IPS DF 19.7 (cell line): Measurements from ENCODE around the gene CDC42BPG.
A peak's percentile ranks its signal among the peaks of the same experiment; 100 is the strongest.
"Not testable (repeated sequence)": the region's sequence is repeated elsewhere in the genome, so short reads cannot be mapped to it uniquely, and the experiment has no call there.

ENCODE experiments used
- DNase-seq: peaks from one replicate; pipeline ENCODE4 v3.0.0-alpha.2; 2013; ENCODE audit warnings: low read depth, low spot score

Gene CDC42BPG

DNA sequence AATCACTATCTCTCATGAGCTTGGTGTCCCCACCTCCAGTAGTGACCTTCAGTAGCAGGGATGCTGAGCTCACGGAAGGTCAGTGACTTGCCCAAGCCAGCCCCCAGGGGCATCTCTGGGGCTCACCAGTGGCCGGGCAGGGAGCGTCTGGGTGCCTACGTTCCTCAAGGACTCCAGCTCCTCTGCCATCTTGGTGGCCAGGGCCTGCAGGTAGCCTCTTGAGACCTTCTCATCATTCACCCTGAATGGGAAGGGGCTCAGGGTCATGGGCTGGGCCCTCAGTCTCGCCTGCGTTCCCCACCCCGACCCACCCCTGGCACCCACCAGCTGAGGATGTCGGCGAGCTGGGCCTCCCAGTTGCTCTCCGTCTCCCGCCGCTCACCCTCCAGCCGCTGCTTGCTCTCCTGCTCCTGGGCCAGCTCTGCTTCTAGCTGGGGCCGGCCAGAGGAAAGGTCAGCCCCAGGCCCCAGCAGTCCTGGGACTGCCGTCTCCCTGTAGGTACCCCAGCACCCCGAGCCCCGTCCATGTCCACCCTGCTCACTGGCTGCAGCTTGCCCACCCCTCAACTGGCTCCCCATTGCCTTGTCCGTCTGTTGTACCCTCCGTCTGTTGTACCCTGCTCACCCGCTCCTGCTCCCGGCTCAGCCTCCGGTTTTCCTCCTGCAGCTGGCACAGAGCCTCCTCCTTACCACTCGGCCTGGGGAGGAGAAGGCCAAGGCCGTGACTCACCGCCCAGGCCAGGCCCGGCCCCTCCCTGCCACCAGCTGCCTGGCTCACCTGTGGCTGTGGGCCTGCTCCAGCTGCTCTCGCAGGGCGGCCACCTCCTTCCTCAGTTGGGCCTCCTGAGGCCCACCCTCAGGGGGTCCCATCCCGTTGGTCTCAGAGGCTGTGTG, 9.5 kb downstream of the CDC42BPG start:
- no peak for DNase-seq

DNA sequence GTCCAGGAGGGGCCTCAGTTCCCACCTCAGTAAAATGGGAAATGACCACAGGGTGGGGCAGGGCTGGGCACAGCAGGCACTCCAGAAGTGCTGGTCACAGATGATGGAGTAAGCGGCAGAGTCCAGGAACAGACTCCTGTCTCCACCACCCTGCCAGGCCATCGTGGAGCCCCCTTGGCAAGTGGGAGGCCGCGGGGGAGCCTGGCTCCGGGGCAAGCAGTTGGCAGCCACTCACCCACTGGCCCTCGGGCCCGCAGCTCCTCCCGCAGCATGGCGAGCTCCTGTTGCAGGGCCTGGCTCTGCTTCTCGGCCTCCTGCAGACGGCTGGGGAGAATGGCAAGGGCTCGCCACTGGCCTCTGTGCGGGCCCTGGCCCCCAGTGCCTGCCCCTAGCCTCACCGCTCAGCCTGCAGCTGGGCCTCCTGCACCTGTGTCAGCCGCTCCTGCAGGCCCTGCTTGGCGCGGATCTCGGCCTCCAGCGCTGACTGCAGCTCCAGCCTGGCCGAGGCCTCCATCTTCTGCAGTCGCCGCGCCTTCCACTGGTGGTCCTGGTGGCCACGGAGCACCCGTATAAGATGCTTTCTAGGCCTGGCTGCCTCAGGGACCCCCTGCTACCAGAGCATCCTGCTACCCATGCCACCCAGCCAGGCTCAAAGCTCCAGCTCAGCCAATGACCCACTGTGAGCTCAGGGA, 10.3 kb downstream of the CDC42BPG start:
- DNase-seq, result no peak

DNA sequence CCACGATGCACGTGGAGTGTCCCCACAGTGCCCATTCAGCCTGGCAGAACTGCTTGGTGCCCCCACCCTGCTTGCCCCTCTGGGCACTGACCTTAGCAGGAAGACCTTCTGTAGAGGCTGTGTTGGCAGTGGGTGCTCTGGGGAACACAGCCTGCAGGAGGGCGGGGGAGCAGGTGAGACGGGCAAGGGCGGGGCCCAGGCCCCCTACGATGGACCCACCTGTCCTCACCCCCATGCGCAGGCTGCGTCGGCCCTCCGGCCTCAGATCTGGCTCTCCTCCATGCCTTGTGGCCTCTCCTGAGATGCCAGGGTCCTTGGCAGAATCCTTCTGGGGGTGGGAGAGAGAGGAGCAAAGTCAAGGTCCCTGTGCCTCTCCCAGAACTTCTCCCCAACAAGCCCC, 10.9 kb downstream of the CDC42BPG start:
- no peak for DNase-seq

DNA sequence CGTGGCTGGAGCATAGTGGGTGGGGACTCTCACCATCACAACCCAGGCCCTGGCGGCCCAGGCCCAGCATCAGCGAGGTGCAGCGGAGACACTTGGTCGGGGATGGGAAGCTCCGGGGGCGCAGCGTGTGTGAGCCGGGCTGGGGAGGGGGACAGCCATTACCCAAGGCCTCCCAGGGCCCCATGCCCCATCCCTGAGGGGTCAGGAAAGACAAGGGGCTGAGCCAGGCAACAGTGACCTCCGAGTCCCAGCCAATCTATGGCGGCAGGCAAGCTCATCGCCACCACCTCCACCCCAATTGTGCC, 11.3 kb downstream of the CDC42BPG start:
- DNase-seq, result no peak

DNA sequence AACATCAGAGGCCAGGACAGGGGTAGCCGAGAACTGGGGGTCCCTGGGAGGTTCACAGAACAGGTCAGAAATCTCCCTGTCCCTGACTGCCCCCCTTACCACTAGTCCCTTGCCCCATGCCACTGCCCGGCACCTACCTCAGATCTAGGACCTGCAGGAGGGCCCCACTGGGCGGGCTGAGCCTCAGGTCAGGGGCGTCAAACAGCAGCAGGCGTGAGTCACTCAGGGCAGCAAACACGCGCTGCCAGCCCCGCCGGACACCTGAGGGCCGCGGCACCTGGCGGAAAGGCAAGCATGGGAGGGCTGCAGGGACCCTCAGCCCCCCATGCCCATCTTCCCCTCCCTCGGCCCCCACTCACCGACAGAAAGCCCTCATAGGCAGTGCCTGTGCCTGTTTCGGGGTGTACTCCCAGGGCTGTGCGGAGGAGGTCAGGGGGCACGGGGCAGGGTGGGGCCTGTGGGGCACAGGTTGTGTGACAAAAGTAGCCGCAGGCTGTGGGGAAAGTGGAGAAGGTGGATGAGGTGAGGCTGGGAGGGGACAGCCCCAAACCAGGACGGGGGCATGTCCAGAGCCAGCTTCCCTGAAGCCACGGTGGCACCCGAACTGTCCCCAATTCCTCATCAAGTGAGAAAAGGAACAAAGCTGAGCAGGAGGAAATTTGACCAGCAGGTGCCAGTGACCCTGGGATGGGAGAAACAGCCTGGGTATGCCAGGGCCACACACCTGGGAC, 11.8 kb downstream of the CDC42BPG start:
- DNase-seq, result no peak

DNA sequence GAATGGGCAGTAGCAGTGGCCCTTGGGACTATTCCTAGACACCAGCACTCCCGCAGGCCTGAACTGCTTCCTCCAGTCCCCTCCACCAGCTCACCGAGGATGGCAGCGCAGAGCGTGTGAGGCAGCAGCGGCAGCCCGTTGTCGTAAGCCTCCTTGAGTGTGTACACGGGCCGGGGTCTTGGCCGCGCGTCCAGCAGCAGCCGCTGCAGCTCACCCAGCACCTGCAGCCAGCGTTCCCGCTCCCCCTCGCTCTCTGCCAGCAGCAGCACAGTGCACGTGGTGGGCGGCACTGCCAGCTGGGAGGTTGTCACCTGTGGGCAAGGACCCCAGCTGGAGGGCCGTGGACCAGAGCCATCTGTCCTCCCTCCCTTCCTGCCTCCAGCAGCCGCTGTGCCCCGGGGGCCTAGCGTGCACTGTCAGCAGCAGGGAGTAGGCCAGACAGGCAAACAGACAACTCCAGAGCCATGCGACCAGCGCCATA, 13.0 kb downstream of the CDC42BPG start:
- DNase-seq, result no peak

DNA sequence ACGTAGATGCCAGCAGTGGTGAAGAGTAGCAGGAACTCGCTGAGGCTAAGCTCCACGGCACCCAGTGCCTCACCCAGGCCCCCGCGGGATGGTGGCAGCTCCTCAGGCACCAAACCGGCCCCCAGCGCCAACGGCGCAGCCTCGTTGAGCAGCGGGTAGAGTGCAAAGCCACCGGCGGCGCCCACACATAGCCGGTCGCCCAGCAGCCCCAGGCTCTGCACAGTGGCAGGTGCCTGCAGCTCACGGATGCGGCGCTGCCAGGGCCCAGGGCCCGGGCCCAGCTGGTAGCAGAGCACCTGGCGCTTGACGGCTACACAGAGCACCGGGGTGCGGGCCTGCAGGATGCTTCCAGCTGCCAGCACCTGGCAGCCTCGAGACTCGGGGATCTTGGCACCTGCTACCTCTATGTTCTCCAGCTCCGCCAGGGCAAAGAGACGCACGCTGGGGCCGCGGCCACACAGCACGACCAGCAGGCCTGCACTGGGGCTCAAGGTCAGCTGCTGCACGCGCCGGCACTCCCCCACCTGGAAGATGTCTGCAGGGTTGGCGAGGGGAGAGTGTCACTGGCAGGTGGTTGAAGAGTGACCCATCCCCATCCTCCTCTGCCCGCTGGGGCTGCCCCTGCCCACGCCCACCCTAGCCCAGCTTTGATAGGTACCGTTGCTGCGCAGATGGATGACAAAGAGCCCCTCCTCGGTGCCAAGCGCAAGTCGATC, 14.8 kb downstream of the CDC42BPG start:
- DNase-seq, result no peak

DNA sequence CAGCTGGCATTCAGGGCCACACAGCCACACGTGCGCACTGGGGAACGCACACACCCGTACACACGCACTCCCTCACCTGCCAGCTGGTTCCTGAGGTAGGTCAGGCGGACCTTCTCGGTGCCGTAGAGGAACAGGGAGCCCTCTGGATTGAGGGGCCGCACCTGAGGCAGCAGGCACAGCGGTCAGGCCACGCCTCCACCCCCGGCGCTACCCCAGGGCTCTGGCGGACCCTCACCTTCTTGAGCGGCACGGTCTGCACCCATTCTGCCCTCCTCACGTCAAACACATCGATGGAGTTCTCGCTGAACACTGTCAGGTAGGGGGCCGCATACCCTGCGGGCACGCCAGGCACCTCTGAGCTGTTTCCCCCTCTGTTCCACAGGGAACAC, 17.0 kb downstream of the CDC42BPG start:
- no peak for DNase-seq

DNA sequence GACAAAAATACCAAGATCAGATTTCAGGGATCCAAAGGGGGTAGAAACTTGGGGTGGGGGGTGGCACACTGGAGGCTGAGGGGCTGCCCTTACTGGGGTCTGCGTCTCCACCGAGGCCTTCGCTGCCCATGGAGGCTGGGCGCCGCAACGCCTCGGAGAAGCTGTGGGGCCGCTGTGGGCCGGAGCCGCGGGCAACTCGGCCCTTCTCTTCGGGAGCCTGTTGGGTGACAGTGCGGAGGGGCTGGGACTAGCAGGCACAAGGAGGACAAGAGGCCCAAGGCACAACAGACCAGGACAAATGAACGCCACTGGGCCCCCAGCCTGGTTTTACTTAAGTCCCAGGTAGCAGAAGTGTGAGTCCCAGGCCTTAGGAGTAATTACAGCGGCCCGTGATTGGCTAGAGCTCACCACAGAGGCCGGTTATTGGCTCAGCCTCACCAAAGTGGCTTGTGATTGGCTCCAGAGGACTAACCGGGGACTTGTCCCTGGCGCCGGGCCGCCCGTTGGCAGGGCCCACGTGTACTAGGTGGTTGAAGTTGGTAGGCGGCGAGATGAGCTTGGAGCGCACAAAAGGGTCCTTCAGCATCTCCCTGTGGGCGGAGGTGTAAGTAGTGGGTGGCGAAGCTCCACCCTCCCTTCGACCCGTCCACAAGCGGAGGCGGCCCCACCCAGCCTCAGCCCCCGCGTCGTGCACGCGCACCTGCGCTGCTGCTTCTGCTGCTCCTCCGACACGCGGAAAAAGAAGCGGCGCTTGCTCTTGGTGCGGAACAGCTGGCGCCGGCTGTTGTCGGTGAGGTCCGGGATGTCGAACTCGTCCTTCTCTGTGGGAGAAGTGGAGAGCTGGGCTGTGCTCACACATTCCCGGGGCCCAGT, 17.6 kb downstream of the CDC42BPG start:
- DNase-seq, result no peak

DNA sequence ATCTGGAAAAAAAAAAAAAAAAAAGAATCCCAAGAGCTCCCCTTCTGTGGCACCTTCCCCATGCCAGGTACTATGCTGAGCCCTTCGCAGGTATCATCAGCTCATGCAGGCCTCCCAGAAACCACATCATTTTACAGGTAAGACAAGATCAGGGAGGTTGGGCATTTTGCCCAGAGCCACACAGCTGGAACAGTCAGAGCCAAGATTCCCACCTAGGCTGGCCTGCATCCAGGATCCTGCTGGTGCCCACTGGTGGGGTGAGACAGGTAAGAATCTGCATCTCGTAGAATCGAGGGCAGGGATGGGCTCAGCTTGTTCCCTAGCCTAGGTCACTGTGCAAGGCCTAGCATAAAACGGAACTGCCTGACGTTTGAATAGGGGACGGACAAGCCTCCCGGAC, 18.4 kb downstream of the CDC42BPG start:
- no peak for DNase-seq

DNA sequence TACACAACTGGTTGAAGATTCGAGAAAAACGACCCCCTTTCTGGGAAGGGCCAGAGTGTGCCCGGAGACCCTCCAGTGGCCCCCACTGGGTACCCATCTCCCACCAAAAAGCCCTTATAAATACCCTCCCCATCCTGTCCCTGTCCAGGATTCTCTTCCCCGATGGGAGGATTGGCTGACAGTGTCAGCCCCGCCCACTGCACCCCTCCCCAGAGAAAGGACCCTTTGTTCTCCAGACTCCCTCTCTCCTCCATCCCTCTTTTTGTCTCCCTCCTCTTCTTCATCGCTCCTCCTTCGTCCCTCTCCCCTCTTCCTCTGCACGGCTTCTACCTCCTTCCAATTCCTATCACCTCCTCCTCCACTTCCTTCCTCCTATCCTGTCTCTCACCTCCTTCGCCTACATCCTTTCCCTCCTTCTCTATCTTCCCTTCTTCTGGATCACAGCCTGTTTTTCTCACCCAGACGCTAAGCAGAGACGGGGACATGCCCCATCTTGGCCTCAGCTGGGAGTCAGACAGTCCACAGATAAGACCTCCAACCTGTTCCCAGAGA, 20.8 kb downstream of the CDC42BPG start:
- DNase-seq, result no peak

DNA sequence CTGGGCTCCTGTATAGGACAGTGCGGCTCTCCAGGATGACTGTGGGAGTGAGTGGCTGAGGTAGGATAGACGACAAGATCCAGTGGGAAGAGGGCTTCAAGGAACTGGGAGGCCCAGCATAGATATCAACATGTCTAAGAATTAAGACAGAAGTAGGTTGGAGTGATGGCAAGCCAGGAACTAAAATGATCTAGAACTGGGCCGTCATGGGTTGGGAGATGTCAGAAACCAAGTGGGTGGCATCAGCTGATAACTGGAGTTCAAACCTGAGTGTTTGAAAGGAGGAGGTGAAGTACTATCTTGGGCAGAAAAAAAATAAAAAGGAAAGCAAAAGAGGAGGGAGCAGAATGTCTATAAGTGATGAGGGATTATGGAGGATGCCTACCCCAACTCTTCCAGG, 27.0 kb downstream of the CDC42BPG start:
- DNase-seq, result no peak

DNA sequence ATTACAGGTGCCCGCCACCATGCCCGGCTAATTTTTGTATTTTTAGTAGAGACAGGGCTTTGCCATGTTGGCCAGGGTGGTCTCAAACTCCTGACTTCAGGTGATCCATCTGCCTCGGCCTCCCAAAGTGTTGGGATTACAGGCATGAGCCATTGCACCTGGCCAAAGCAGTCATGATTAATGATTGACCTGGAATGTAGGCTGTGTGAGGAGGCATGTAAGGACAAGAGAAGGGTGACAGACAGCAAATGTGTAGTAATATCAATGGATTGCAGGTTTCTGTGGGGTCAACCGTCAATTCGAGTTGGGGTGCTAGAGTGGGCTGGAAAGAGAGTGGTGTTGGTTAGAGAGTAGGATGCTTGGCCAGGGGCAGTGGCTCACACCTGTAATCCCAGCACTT, 29.0 kb downstream of the CDC42BPG start:
- not testable (repeated sequence) for DNase-seq

DNA sequence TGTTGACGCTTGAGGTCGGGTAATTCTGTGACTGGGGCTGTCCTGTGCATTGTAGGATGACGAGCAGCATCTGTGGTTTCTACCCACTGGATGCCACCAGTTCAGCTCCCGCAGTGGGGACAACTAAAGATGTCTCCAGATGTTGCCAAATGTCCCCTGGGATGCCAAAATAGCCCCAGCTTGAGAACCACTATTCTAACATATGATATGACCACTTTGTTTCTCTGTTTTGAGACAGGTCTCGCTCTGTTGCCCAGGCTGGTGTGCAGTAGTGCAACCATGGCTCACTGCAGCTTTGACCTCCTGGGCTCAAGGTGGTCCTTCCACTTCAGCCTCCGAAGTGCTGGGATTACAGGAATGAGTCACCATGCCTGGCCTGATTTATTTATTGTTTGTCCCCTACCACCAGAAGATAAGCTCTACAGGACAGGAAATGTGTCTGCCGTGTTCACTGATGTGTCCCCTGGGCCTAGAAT, 29.7 kb downstream of the CDC42BPG start:
- no peak for DNase-seq

DNA sequence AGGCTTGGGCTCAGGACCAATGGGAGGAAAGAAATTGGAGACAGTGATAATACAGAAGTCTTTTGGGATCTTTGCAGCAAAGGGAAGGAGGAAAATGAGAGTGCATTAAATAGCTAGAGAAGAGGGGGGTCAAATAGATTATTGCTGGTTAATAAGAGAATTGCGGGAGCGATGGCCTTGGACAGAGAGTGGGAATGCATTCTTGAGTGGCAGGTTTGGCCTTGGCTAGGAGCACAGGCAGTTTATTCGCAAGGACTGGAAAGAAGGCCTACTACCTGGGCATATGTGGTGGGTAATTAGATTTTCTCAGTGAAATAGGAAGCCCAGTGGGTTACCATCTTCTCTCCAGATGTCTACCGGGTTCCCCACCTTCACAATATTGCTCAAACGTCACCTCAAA, 30.6 kb downstream of the CDC42BPG start:
- DNase-seq, result no peak

DNA sequence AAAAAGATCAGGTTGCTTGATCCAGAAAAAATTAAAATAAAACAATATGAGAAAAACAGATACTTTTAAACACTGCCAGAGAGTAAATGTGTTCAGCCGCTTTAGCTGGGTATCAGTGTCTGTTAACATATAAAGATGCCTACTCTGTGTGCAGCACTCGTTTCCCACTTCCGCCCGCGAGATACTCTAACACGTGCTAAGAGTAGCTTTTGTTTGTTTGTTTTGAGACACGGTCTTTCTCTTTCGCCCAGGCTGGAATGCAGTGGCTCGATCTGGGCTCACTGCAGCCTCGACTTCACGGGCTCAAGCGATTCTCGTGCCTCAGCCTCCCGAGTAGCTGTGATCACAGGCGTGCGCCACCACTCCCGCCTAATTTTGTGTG, 33.6 kb downstream of the CDC42BPG start:
- no peak for DNase-seq

DNA sequence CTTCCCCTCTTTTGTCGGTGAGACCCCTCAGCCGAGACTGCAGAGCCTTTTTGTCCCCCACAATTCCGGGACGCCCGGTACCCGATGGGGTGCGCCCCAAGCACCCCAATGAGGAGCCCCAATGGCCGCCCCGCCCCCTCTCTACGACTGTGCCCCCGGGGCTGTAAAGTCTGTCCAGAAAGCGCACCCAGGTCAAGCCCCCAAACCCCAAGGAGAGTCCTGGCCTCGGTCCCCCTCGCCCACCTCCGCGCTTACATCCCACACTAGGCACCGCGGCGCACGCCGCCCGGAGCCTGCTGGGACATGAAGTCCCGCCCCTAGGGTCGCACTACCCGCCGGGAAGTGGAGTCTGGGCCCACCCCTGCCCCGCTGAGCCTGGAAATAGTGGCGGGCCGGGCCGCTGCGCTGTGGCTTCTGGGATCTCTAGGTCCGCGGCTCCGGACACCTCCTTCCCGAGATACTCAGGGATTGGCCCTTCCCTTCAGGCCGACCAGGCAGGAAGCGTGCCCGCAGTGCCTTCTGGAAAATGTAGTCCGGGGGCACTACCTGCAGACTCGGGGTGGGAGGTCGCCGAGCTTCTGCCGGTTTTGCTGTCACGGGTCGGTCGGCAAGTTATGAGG, 34.1 kb downstream of the CDC42BPG start, which contains the start of gene MEN1:
TSS of gene MEN1 (minus strand) at position 281 of the 620 bp plus-strand sequence. CDS start 442 bp downstream, outside the sequence.
- DNase-seq, result peak; percentile 95

DNA sequence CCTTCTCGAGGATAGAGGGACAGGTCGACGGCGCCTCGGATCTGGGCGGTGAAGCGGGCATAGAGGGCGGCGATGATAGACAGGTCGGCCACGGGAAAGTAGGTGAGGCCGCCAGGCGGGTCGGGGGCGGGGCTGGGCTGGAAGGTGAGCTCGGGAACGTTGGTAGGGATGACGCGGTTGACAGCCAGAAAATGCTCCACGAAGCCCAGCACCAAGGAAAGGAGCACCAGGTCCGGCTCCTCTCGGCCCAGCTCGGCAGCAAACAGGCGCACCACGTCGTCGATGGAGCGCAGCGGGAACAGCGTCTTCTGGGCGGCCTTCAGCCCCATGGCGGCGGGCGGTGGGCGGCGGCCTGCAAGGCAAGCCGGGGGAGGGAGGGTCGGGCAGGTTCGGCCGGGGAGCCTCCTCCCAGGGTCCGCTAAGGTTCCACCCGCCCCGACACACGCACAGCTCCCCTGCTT, 34.6 kb downstream of the CDC42BPG start:
- DNase-seq, result no peak

DNA sequence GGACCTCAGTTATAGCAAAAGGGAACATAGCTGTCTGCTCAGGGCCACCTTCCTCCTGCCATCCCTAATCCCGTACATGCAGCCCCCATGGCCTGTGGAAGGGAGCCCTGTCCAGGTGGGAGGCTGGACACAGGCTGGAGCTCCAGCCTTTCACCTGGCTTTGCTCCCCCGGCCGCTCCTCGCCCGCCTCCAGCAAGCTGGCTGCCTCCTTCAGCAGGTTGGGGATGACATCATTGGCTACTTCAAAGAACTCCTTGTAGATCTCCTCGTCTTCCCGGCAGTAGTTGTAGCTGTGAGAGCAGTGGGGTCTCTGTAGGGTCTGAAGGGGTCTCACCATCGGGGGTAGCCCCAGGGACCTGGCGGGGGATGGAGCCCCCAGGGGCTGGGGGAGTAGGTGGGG, 39.0 kb downstream of the CDC42BPG start:
- no peak for DNase-seq
